Measurements from ENCODE around the gene TFCP2L1. TPM values are rescaled to one million over a fixed set of nuclear protein-coding genes. Genes with fewer than 3 reads are reported as not detected.
"Not testable (repeated sequence)": the region's sequence is repeated elsewhere in the genome, so short reads cannot be mapped to it uniquely, and the experiment has no call there.

The TFCP2L1 gene
- total RNA-seq, 1 experiment from 2014 or later, result 29.8 TPM

DNA sequence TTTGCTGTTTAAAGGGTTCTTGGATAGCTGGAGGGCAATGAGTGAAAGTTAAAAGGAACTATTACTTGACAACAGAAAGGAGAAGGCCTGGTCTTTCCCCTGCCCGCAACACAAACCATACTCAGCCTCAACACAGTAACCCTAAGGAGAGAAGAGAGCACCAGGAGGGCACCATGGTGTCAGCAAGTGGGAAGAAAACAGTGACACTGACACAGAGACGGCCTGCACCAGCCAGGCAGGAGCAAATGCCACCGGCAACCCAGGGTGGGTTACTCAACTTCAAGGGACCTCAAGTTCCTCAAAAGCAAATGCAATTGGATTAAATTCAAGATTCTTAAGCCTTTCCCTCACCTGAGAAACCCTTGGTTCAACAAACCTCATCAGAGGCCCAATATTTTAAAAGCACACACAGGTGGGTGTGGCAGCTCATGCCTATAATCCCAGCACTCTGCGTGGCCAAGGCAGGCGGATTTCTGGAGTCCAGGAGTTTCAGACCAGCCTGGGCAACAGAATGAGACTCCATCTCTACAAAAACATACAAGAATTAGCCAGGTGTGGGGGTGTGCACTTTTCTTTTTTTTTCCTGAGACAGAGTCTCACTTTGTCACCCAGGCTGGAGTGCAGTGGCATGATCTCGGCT is 52.3 kb downstream of the TFCP2L1 start:
- H3K4me1 Mint-ChIP-seq (ENCODE audit: low read depth, unreplicated experiment), result no peaks in the 10 kb centered on the region
- intact Hi-C loops (cut with micrococcal nuclease; ENCODE audit: unreplicated experiment), result no loop called here
- no TSS peak for BruUV-seq (replicated peaks)
- DNase-seq, result no peak
- H3K27me3 Mint-ChIP-seq (ENCODE audit: unreplicated experiment), result no peaks in the 10 kb centered on the region
- H3K27ac Mint-ChIP-seq (ENCODE audit: unreplicated experiment), result no peak overlapping the region
- CTCF ChIA-PET, result no interaction called here
- H3K4me3 Mint-ChIP-seq (ENCODE audit: low read depth, unreplicated experiment), result no peak overlapping the region
- TF ChIP-seq, protein P1, sequence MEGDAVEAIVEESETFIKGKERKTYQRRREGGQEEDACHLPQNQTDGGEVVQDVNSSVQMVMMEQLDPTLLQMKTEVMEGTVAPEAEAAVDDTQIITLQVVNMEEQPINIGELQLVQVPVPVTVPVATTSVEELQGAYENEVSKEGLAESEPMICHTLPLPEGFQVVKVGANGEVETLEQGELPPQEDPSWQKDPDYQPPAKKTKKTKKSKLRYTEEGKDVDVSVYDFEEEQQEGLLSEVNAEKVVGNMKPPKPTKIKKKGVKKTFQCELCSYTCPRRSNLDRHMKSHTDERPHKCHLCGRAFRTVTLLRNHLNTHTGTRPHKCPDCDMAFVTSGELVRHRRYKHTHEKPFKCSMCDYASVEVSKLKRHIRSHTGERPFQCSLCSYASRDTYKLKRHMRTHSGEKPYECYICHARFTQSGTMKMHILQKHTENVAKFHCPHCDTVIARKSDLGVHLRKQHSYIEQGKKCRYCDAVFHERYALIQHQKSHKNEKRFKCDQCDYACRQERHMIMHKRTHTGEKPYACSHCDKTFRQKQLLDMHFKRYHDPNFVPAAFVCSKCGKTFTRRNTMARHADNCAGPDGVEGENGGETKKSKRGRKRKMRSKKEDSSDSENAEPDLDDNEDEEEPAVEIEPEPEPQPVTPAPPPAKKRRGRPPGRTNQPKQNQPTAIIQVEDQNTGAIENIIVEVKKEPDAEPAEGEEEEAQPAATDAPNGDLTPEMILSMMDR (IDR thresholded peaks at IDR 0.05; ENCODE audit: unreplicated experiment), result no peak
- H3K36me3 Mint-ChIP-seq (ENCODE audit: insufficient read depth, unreplicated experiment), result peaks cover 21% of the 10 kb centered on the region
- H3K9me3 Mint-ChIP-seq (ENCODE audit: low read depth, unreplicated experiment), result no peaks in the 10 kb centered on the region

DNA sequence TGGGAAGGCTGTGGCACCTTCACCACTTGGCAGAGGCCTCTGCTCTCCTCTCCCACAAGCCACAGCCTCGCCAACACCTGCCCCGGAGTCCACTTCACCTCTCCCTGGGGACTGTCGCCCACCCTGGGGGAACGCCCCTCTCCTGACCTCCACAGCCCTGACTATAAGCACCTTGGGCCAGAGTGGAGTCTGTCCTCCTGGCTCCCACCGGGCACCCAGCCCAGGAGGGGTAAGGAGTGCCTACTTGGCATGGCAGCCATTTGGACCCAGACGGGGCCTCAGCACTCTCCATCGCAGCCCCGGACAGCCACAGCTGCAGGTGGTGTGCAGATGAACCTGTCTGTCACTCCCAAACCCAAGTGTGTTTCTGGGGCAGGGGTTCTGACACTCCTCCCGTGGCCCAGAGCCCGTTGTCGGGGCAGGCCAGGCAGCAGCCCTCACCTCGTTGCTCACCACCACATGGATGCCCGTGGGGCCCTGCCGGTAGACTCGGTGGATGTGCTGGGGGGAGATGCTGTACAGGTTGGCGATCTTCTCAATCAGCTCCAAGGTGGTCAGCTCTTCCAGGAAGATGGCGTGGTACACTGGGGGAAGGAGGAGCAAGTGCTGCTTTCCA is 53.5 kb downstream of the TFCP2L1 start:
- intact Hi-C loops (cut with micrococcal nuclease; ENCODE audit: unreplicated experiment), result no loop called here
- Mint-ChIP-seq H3K27me3 (ENCODE audit: unreplicated experiment) (no peaks in the 10 kb centered on the region), H3K36me3 (ENCODE audit: insufficient read depth, unreplicated experiment) (peaks cover 15% of the 10 kb centered on the region), H3K4me1 (ENCODE audit: low read depth, unreplicated experiment) (no peaks in the 10 kb centered on the region), H3K27ac (ENCODE audit: unreplicated experiment) (no peak overlapping the region), H3K4me3 (ENCODE audit: low read depth, unreplicated experiment) (no peak overlapping the region), H3K9me3 (ENCODE audit: low read depth, unreplicated experiment) (no peaks in the 10 kb centered on the region)
- no peak for DNase-seq
- CTCF ChIA-PET, result no interaction called here
- TF ChIP-seq, protein P1 (IDR thresholded peaks at IDR 0.05; ENCODE audit: unreplicated experiment), result no peak
- no TSS peak for BruUV-seq (replicated peaks)

DNA sequence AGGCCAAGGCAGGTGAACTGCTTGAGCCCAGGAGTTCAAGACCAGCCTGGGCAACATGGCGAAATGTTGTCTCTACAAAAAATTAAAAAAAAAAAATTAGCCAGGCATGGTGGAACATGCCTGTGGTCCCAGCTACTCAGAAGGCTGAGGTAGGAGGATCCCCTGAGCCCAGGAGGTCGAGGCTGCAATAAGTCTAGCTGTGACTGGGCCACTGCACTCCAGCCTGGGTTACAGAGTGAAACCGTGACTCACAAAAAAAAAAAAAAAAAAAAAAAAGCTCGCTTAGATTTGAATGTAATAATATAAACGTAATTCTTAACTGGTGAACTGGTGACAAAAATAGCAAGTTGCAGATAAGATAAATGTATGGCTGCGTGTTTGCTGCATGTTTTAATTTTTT is 56.5 kb downstream of the TFCP2L1 start:
- no TSS peak for BruUV-seq (replicated peaks)
- TF ChIP-seq, protein P1 (IDR thresholded peaks at IDR 0.05; ENCODE audit: unreplicated experiment), result no peak
- Mint-ChIP-seq H3K9me3 (ENCODE audit: low read depth, unreplicated experiment) (no peaks in the 10 kb centered on the region), H3K36me3 (ENCODE audit: insufficient read depth, unreplicated experiment) (peaks cover 15% of the 10 kb centered on the region), H3K4me3 (ENCODE audit: low read depth, unreplicated experiment) (no peak overlapping the region), H3K27me3 (ENCODE audit: unreplicated experiment) (no peaks in the 10 kb centered on the region), H3K27ac (ENCODE audit: unreplicated experiment) (no peak overlapping the region), H3K4me1 (ENCODE audit: low read depth, unreplicated experiment) (no peaks in the 10 kb centered on the region)
- CTCF ChIA-PET, result interaction anchor here (1.2 kb wide), 1 partner anchor 100 kb away, joined by 4 read pairs; no protein-coding TSS in a partner anchor
- DNase-seq, result no peak
- intact Hi-C loops (cut with micrococcal nuclease; ENCODE audit: unreplicated experiment), result no loop called here

DNA sequence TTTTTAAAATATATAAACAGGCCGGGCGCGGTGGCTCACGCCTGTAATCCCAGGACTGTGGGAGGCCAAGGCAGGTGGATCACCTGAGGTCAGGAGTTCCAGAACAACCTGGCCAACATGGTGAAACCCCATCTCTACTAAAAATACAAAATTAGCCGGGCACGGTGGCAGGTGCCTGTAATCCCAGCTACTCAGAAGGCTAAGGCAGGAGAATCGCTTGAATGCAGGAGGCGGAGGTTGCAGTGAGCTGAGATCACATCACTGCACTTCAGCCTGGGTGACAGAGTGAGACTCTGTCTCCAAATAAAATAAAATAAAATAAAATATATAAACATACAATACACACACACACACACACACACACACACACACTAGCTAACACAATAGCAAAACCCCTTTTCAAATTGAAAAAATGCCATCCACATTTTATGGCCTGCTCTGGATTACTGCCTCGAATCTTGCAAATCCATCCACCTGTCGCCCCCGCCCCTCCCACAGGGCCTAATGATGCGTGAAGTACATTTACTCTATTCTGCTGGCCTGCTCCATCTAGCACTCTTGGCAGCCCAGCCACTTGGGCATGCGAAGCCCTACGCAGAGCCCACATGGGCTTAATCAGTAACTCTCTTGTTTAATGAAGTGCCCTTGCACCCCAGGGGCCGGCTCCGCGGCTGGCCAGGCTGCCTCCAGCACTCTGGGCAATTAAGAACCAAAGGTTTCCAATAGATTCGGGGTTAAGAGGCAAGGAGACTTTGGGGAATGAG is 57.4 kb downstream of the TFCP2L1 start:
- intact Hi-C loops (cut with micrococcal nuclease; ENCODE audit: unreplicated experiment); H3K27me3 Mint-ChIP-seq (ENCODE audit: unreplicated experiment); H3K4me1 Mint-ChIP-seq (ENCODE audit: low read depth, unreplicated experiment); H3K4me3 Mint-ChIP-seq (ENCODE audit: low read depth, unreplicated experiment); DNase-seq; H3K9me3 Mint-ChIP-seq (ENCODE audit: low read depth, unreplicated experiment); BruUV-seq (replicated peaks); H3K27ac Mint-ChIP-seq (ENCODE audit: unreplicated experiment): not testable (repeated sequence)
- CTCF ChIA-PET, result interaction anchor here (1.2 kb wide), 1 partner anchor 99 kb away, joined by 4 read pairs; no protein-coding TSS in a partner anchor
- peaks cover 15% of the 10 kb centered on the region for H3K36me3 Mint-ChIP-seq (ENCODE audit: insufficient read depth, unreplicated experiment)

DNA sequence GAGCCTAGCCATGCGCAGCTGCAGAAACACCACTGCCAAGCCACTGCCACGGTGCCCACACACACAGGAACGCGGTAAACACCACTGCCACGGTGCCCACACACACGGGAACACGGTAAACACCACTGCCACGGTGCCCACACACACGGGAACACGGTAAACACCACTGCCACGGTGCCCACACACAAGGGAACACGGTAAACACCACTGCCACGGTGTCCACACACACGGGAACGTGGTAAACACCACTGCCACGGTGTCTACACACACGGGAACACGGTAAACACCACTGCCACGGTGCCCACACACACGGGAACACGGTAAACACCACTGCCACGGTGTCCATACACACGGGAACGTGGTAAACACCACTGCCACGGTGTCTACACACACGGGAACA is 59.3 kb downstream of the TFCP2L1 start:
- H3K4me3 Mint-ChIP-seq (ENCODE audit: low read depth, unreplicated experiment); BruUV-seq (replicated peaks); intact Hi-C loops (cut with micrococcal nuclease; ENCODE audit: unreplicated experiment); H3K4me1 Mint-ChIP-seq (ENCODE audit: low read depth, unreplicated experiment); H3K9me3 Mint-ChIP-seq (ENCODE audit: low read depth, unreplicated experiment); H3K27ac Mint-ChIP-seq (ENCODE audit: unreplicated experiment); H3K27me3 Mint-ChIP-seq (ENCODE audit: unreplicated experiment); H3K36me3 Mint-ChIP-seq (ENCODE audit: insufficient read depth, unreplicated experiment); DNase-seq; CTCF ChIA-PET: not testable (repeated sequence)

All from Calu3 (cell line).